ENCODE data around the gene KIF5C.

Gene KIF5C

GRCh38 chr2:149056541-149057255, 181.7 kb downstream of the KIF5C start:
- no peak for DNase-seq

GRCh38 chr2:149057401-149057800, 182.4 kb downstream of the KIF5C start:
- DNase-seq: no peak

GRCh38 chr2:149058936-149059335, 183.9 kb downstream of the KIF5C start:
- DNase-seq: no peak

- DNase-seq: no peak
These were observed 184.8 kb downstream of the KIF5C start for GRCh38 chr2:149059822-149060221.

GRCh38 chr2:149061133-149061745, 186.2 kb downstream of the KIF5C start:
- DNase-seq: no peak

- no peak for DNase-seq
These were observed 187.5 kb downstream of the KIF5C start for GRCh38 chr2:149062531-149062930.

- no peak for DNase-seq
These were observed 188.2 kb downstream of the KIF5C start for GRCh38 chr2:149063177-149063576.

GRCh38 chr2:149064365-149064841, 189.4 kb downstream of the KIF5C start:
- DNase-seq: no peak

- no peak for DNase-seq
These were observed 190.0 kb downstream of the KIF5C start for GRCh38 chr2:149064856-149065630.

GRCh38 chr2:149068225-149068995, 193.4 kb downstream of the KIF5C start:
- DNase-seq: no peak

GRCh38 chr2:149068996-149069888, 194.2 kb downstream of the KIF5C start:
- DNase-seq: no peak

GRCh38 chr2:149070681-149071320, 195.8 kb downstream of the KIF5C start:
- DNase-seq: peak; percentile 7

- DNase-seq: no peak
These were observed 200.1 kb downstream of the KIF5C start for GRCh38 chr2:149075105-149075504.

GRCh38 chr2:149075853-149076252, 200.8 kb downstream of the KIF5C start:
- no peak for DNase-seq

Measured in NCI-H1105 treated with DMSO at 0.1 percent for 48 hours (cell line).